ENCODE results near the gene MVD. TPM values are rescaled to one million over a fixed set of nuclear protein-coding genes. Genes with fewer than 3 reads are reported as not detected.

The MVD gene
- total and polyA plus RNA-seq, 10 of the 15 experiments (the other 5 are each of a cell fraction or from before 2014, with no cell fraction given), result 5.0 to 147 (median 65.0) TPM

- TF ChIP-seq CEBPZ (IDR thresholded peaks at IDR 0.05; ENCODE audit: low read depth, low read length) (no peak), HDAC2 (IDR thresholded peaks at IDR 0.05) (0 out of 2 replicates have a peak, but pooled peaks have one; percentile 45), ZNF384 (IDR thresholded peaks at IDR 0.05; ENCODE audit: borderline replicate concordance, low read depth, low read length) (no peak), POU2F2 (IDR thresholded peaks at IDR 0.05; ENCODE audit: borderline replicate concordance, low read depth, low read length) (peak; percentile 71; the same call in 2 of the 3 replicates), ELK1 (IDR thresholded peaks at IDR 0.05; ENCODE audit: low read depth, low read length) (no peak), BCLAF1 (IDR thresholded peaks at IDR 0.05) (no peak), SREBF2 (IDR thresholded peaks at IDR 0.05; ENCODE audit: low read length) (no peak), CHD4 (IDR thresholded peaks at IDR 0.05) (peak; percentile 21; the same call in 1 of the 2 replicates), NR2F1 (conservative IDR thresholded peaks at IDR 0.05) (peak; percentile 72; the same call in 1 of the 2 replicates), SUZ12 (IDR thresholded peaks at IDR 0.05; ENCODE audit: unreplicated experiment) (no peak), SP1 (IDR thresholded peaks at IDR 0.05; ENCODE audit: low read depth, low read length) (peak; percentile 59), CUX1 (IDR thresholded peaks at IDR 0.05; ENCODE audit: insufficient replicate concordance, low read depth, low read length) (no peak), NR2C2 (IDR thresholded peaks at IDR 0.05; ENCODE audit: borderline replicate concordance, control insufficient read depth, insufficient read length, low read depth) (no peak), E2F4 (IDR thresholded peaks at IDR 0.05; ENCODE audit: low read depth, low read length) (no peak)
Measured at GRCh38 chr16:88681709-88682451, 19.0 kb upstream of the MVD start (continued).

Data from GM12878 (cell line).